ENCODE data around the gene MSL3. TPM values are rescaled to one million over a fixed set of nuclear protein-coding genes. Genes with fewer than 3 reads are reported as not detected.

The MSL3 gene
- total and polyA plus RNA-seq, 2 of the 8 experiments (the other 6 are each of a cell fraction or from before 2014, with no cell fraction given), result 10.6 to 12.3 TPM

GRCh38 chrX:11764602-11765067 lies 6.6 kb downstream of the MSL3 start (continued):
- no peak for TF ChIP-seq CHD7 (IDR thresholded peaks at IDR 0.05; ENCODE audit: insufficient replicate concordance, low read length)
- no peak for TF ChIP-seq YY1 (IDR thresholded peaks at IDR 0.05; ENCODE audit: low read depth, low read length)
- no peak for TF ChIP-seq KDM4A (IDR thresholded peaks at IDR 0.05; ENCODE audit: low read depth, low read length, severe bottlenecking)
- TF ChIP-seq FOSL1 (IDR thresholded peaks at IDR 0.05; ENCODE audit: insufficient read depth, low read depth, low read length), result no peak
- no peak for TF ChIP-seq TCF12 (IDR thresholded peaks at IDR 0.05; ENCODE audit: low read depth, low read length)

Measured in H1 (cell line).